HG03439 (cell line): ENCODE measurements around the gene TMEM269.
"Not testable (repeated sequence)": the region's sequence is repeated elsewhere in the genome, so short reads cannot be mapped to it uniquely, and the experiment has no call there.

Experiments
- ATAC-seq: cut with Tn5 transposase; IDR thresholded peaks from one replicate; pipeline ENCODE4 v1.9.1; 2021; ENCODE audit warnings: mild to moderate bottlenecking, moderate library complexity; ENCODE audit not compliant: unreplicated experiment

The TMEM269 gene

GRCh38 chr1:42747125-42747524, 37.7 kb upstream of the TMEM269 start:
- no peak for ATAC-seq

GRCh38 chr1:42748021-42748420, 36.8 kb upstream of the TMEM269 start:
- no peak for ATAC-seq

- no peak for ATAC-seq
Observed at GRCh38 chr1:42748461-42749410, 36.1 kb upstream of the TMEM269 start.

- ATAC-seq: no peak
Observed at GRCh38 chr1:42750041-42750440, 34.8 kb upstream of the TMEM269 start.

GRCh38 chr1:42751511-42752070, 33.2 kb upstream of the TMEM269 start:
- ATAC-seq: not testable (repeated sequence)

GRCh38 chr1:42752284-42752683, 32.5 kb upstream of the TMEM269 start:
- no peak for ATAC-seq

- no peak for ATAC-seq
Observed at GRCh38 chr1:42753070-42753469, 31.7 kb upstream of the TMEM269 start.

GRCh38 chr1:42756956-42757891, 27.6 kb upstream of the TMEM269 start:
- ATAC-seq: no peak

- no peak for ATAC-seq
Observed at GRCh38 chr1:42757892-42758275, 26.9 kb upstream of the TMEM269 start.

- ATAC-seq: no peak
Observed at GRCh38 chr1:42758641-42759040, 26.1 kb upstream of the TMEM269 start.

- ATAC-seq: no peak
Observed at GRCh38 chr1:42759114-42759513, 25.7 kb upstream of the TMEM269 start.

GRCh38 chr1:42761567-42761966, 23.2 kb upstream of the TMEM269 start:
- ATAC-seq: no peak

GRCh38 chr1:42762269-42762668, 22.5 kb upstream of the TMEM269 start:
- no peak for ATAC-seq

GRCh38 chr1:42765269-42765668, 19.5 kb upstream of the TMEM269 start:
- ATAC-seq: no peak

- ATAC-seq: peak; percentile 27
Observed at GRCh38 chr1:42765832-42766740, 18.7 kb upstream of the TMEM269 start.

- ATAC-seq: peak; percentile 87
Observed at GRCh38 chr1:42766741-42767509, 17.9 kb upstream of the TMEM269 start, which contains the start of the genes C1orf50 and P3H1. TSS of gene C1orf50 (plus strand) at chr1:42767249. CDS start at chr1:42767312, 63 bp downstream. TSS of gene P3H1 (minus strand) at chr1:42767028. CDS start at chr1:42766971, 57 bp downstream.

GRCh38 chr1:42767510-42768000, 17.2 kb upstream of the TMEM269 start:
- ATAC-seq: peak; percentile 3

GRCh38 chr1:42768172-42768571, 16.6 kb upstream of the TMEM269 start:
- no peak for ATAC-seq

- ATAC-seq: no peak
Observed at GRCh38 chr1:42769811-42770210, 15.0 kb upstream of the TMEM269 start.
